Epithelial cell of proximal tubule (primary cell): ENCODE measurements around the gene KMT5C. TPM values are rescaled to one million over a fixed set of nuclear protein-coding genes. Genes with fewer than 3 reads are reported as not detected.

Experiments used
- DNase-seq: peaks from one replicate; pipeline ENCODE4 v3.0.0-alpha.2; 2011; ENCODE audit warnings: low read depth
- H3K4me3 ChIP-seq: 2 replicates; pipeline ENCODE4 v1.5.1; 2011; ENCODE audit warnings: low read depth, mild to moderate bottlenecking, low read length
- total RNA-seq: library from RNA; depleted of rRNA; stranded (reverse); fragments of >200 nt; gene quantifications from 2 replicates; pipeline ENCODE4 v1.2.3, GENCODE V29; 2015
- TF ChIP-seq, protein P1 (sequence below): conservative IDR thresholded peaks from 2 replicates; pipeline ENCODE4 v1.5.1; 2012; ENCODE audit warnings: low read depth, mild to moderate bottlenecking, low read length

KMT5C gene
- total RNA-seq, 1 donor from 2014 or later: 18.5 TPM

DNA sequence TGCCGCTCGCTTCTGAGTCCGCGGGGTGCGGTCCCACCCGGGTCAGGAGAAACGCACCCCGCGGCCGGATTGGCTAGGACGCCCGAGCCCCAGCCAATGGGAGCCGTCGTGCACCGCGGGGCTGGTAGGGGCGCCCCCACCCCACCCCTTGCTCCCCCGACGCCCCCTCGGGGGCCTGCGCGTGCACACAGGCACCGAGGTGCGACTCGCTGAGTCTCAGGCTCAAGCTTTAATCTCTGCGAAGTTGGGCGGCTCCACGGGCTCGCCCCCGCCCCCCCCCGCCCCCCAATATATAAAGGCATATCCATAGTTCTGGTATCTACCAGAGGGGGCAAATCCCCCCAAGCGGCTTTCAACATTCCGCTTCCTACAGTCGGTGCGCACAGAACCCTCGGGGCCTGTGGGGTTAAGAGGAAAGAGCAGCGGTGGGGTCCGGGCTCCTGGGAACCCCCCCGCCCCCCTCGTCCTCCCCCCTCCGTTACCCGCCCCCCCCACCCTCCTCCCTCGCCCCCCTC is 15.1 kb downstream of the KMT5C start, which contains the start of gene COX6B2:
Gene COX6B2, minus strand, starts transcription at position 22 of the 515 bp plus-strand sequence. CDS start 198 bp downstream, outside the sequence.
- DNase-seq: no peak
- TF ChIP-seq, protein P1, sequence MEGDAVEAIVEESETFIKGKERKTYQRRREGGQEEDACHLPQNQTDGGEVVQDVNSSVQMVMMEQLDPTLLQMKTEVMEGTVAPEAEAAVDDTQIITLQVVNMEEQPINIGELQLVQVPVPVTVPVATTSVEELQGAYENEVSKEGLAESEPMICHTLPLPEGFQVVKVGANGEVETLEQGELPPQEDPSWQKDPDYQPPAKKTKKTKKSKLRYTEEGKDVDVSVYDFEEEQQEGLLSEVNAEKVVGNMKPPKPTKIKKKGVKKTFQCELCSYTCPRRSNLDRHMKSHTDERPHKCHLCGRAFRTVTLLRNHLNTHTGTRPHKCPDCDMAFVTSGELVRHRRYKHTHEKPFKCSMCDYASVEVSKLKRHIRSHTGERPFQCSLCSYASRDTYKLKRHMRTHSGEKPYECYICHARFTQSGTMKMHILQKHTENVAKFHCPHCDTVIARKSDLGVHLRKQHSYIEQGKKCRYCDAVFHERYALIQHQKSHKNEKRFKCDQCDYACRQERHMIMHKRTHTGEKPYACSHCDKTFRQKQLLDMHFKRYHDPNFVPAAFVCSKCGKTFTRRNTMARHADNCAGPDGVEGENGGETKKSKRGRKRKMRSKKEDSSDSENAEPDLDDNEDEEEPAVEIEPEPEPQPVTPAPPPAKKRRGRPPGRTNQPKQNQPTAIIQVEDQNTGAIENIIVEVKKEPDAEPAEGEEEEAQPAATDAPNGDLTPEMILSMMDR: no peak
- H3K4me3 ChIP-seq: peak within 1 kb of the TSS; percentile 57

DNA sequence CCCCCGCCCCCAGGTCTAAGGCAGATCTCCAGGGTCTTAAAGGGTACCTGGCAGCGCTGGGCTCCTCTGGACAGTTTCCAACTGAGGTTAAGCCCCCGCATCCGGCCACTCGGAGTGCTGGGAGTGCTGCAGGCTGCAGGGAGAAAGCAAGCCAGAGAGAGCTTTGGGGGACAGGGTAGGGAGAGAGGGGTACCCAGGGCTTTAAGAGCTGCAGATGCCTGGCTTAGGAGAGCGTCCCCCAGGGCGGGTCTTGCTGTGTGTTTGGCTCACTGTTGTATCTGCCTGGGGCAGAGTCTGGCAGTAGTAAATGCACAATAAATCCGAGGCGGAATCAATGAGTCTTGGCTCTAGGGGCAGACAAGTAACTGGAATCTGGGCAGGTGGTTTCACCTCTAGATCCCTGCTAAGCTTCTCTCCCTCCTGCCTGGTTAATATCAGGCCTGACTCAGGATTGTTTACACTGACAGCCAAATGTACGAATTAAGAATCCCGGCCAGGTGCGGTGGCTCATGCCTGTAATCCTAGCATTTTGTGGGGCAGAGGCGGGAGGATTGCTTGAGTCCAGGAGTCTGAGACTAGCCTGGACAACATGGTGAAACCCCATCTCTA is 15.6 kb downstream of the KMT5C start:
- no peak for DNase-seq
- TF ChIP-seq, protein P1: no peak
- no peak overlapping the region for H3K4me3 ChIP-seq

DNA sequence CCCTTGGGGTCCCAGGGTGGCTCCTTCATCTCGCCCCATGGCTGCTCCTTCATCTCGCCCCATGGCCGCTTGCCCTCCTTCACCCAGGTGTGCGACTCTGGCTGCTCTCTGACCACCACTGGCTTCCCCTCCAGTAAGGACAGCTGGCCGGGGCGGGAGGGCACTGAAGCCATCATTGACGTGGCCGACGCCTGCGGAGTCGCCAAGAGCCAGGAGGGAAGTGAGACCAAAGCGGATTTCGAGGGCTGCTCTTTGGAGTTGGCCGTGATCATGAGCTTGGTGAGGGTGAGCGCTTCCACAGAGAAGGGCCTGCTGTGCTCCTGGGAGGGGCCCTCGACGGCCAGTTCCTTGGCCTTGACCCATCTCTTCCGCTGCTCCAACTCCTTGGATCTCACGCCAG is 18.8 kb downstream of the KMT5C start:
- no peak overlapping the region for H3K4me3 ChIP-seq
- DNase-seq: no peak
- TF ChIP-seq, protein P1: no peak

DNA sequence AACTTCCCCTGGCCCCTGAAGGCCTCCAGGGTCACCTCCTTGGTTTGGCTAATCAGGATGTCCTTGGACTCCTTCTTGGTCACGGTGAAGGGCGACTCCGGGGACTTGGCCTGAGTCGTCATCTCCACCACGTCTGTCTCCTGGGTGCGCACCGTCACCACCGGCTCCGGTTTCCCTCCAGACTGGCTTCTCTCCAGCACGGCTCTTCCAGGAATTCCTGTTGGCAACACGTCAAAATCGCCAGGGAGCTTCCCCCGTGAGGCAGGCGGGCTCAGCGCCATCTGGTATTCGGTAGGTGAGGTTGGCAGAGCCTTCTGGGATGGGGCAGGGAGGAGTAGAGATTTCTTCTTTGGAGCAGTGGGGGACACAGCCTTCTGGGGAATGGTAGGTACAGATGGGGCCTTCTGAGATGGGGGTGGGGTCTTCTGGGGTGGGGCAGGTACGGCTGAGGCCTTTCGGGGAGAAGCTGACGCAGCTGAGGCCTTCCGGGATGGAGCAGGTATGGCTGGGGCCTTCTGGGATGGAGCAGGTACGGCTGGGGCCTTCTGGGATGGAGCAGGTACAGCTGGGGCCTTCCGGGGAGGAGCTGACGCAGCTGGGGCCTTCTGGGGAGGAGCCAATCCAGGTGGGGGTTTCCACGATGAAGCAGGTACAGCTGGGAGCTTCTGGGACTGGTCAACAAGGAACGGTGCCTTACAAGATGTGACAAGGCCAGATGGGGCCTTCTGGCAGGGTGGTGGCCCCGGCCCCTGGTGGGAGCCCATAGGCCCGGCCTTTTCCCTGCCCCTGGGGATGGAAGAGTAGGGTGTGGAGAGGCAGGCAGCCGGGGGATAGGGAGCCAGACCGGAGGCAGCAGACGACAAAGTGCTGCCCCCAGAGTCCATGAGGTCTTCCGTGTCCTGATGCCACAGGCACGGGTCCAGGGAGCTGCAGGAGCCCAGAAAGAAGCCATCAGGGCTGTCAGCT is 19.6 kb downstream of the KMT5C start:
- H3K4me3 ChIP-seq: no peak overlapping the region
- DNase-seq: no peak
- TF ChIP-seq, protein P1: no peak

DNA sequence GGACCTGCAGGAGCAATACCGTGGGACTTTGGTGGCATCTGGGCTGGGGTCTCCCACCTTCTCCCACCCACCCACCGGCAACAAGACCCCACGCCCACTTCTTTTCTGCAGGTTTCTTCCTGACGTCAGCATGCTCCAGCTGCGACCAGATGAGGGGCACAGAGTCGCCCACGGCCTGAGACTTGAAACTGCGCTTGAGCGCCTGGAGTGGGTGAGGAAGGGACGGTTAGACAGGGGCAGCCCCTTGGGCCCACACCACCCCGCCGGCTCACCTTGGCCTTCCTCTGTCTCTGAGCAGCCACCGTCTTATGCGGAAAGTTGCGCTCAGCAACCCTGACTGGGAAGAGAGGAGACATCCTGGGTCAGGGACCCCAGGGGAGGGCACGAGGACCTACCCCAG is 21.2 kb downstream of the KMT5C start:
- no peak for DNase-seq

DNA sequence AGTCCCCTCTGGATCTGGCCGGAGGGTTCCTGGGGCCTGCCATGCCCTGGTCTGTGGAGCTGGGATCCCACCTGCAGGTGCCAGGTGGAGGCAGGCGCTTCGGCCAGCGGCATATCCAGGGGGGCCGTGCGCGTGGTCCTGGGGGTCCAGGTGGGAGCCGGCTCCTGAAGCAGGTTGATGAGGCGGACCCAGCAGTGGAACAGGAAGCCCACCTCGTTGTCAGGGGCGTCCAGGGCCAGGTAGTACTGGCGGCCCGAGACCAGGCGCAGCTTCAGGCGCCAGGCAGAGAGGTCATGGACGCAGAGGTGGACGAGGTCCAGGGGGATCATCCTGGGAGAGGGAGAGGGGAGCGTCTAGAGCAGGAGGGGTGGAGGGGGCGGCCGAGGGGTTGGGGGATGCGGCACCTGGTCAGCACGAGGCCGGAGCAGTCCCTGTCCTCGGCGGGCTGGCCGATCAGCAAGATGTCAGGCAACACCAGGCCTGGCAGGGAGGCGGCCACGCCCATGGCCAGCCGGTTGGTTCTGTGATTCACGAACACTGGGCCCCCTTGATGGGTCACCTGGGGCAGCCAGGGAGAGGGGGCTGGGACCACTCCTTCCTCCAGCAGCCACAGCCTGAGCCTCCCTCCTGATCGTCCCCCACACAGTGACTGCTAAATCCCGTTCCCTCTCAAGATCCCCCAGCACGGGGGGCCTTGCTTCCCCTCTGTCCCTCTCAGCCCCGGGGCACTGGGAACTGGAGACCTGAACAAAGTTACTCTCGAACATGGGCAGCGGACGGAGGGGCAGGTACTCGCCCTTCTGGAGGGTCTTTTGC is 22.7 kb downstream of the KMT5C start:
- DNase-seq: no peak
- no peak overlapping the region for H3K4me3 ChIP-seq
- TF ChIP-seq, protein P1: no peak

More for the DNA sequence above, 21.2 kb downstream of the KMT5C start:
- TF ChIP-seq, protein P1: no peak
- H3K4me3 ChIP-seq: no peak overlapping the region
